ENCODE results near the gene DDX31.
"Not testable (repeated sequence)": the region's sequence is repeated elsewhere in the genome, so short reads cannot be mapped to it uniquely, and the experiment has no call there.

DDX31 gene

GRCh38 chr9:132669698-132670456, at the start of gene DDX31:
TSS of gene DDX31 (minus strand) at chr9:132669983. CDS start at chr9:132669934, 49 bp downstream.
- no peak for TF ChIP-seq CTCF (IDR thresholded peaks at IDR 0.05; ENCODE audit: low read depth, low read length)
- DNase-seq (ENCODE audit: extremely low read depth, low read depth) = peak; percentile 38

GRCh38 chr9:132718381-132718928, 48.7 kb upstream of the DDX31 start:
- DNase-seq (ENCODE audit: extremely low read depth, low read depth) = not testable (repeated sequence)

- TF ChIP-seq CTCF (IDR thresholded peaks at IDR 0.05; ENCODE audit: low read depth, low read length) = no peak
- DNase-seq (ENCODE audit: extremely low read depth, low read depth) = no peak
Observed at GRCh38 chr9:132717326-132717945, 47.7 kb upstream of the DDX31 start.

GRCh38 chr9:132716007-132716406, 46.2 kb upstream of the DDX31 start:
- no peak for DNase-seq (ENCODE audit: extremely low read depth, low read depth)
- no peak for TF ChIP-seq CTCF (IDR thresholded peaks at IDR 0.05; ENCODE audit: low read depth, low read length)

GRCh38 chr9:132712753-132713152, 43.0 kb upstream of the DDX31 start:
- no peak for DNase-seq (ENCODE audit: extremely low read depth, low read depth)
- TF ChIP-seq CTCF (IDR thresholded peaks at IDR 0.05; ENCODE audit: low read depth, low read length) = no peak

- no peak for DNase-seq (ENCODE audit: extremely low read depth, low read depth)
- TF ChIP-seq CTCF (IDR thresholded peaks at IDR 0.05; ENCODE audit: low read depth, low read length) = no peak
Observed at GRCh38 chr9:132711846-132712245, 42.1 kb upstream of the DDX31 start.

- not testable (repeated sequence) for DNase-seq (ENCODE audit: extremely low read depth, low read depth)
Observed at GRCh38 chr9:132711152-132711551, 41.4 kb upstream of the DDX31 start.

- DNase-seq (ENCODE audit: extremely low read depth, low read depth) = no peak
- TF ChIP-seq CTCF (IDR thresholded peaks at IDR 0.05; ENCODE audit: low read depth, low read length) = no peak
Observed at GRCh38 chr9:132710333-132710732, 40.5 kb upstream of the DDX31 start.
